ENCODE results near the gene LLGL2.

Gene LLGL2

GRCh38 chr17:75596320-75597087 is 71.0 kb downstream of the LLGL2 start:
- Histone ChIP-seq H3K4me2 (no peak overlapping the region), H4K20me1 (peaks cover 0 to 69% (median 55%) of the 10 kb centered on the region in 11 experiments; a peak in 21 of 22 replicates), H3K4me3 (no peak overlapping the region), H3K9me3 (replicated peaks in 1 of 11) (no peaks in the 10 kb centered on the region), H3K27ac (no peak overlapping the region), H3K9ac (no peak overlapping the region), H3K4me1 (peaks cover 0 to 16% (median 2%) of the 10 kb centered on the region in 10 experiments; a peak in 7 of 20 replicates), H3K27me3 (no peaks in the 10 kb centered on the region), H3K36me3 (peaks cover 7 to 60% (median 29%) of the 10 kb centered on the region in 11 experiments)
- TF ChIP-seq Cebpa-rat (IDR thresholded peaks at IDR 0.05) = no peak

GRCh38 chr17:75601057-75601987 is 75.8 kb downstream of the LLGL2 start:
- Histone ChIP-seq H4K20me1 (peaks cover 0 to 49% (median 22%) of the 10 kb centered on the region in 11 experiments; a peak in 17 of 22 replicates), H3K36me3 (peaks cover 4 to 44% (median 15%) of the 10 kb centered on the region in 11 experiments; a peak in 16 of 22 replicates), H3K9ac (no peak overlapping the region), H3K4me3 (no peak overlapping the region), H3K27me3 (no peaks in the 10 kb centered on the region), H3K4me2 (no peak overlapping the region), H3K9me3 (replicated peaks in 1 of 11) (no peaks in the 10 kb centered on the region), H3K27ac (no peak overlapping the region), H3K4me1 (peaks cover 0 to 27% (median 5%) of the 10 kb centered on the region in 10 experiments; a peak in 9 of 20 replicates)
- TF ChIP-seq Cebpa-rat (IDR thresholded peaks at IDR 0.05) = no peak

GRCh38 chr17:75602644-75603043 is 77.1 kb downstream of the LLGL2 start:
- Histone ChIP-seq H3K27ac (no peak overlapping the region; a peak in 1 of 22 replicates), H4K20me1 (peaks cover 0 to 37% (median 15%) of the 10 kb centered on the region in 11 experiments; a peak in 12 of 22 replicates), H3K9me3 (replicated peaks in 1 of 11) (no peaks in the 10 kb centered on the region), H3K9ac (peak overlapping the region in 1 of 11 experiments; percentile 12; a peak in 1 of 22 replicates), H3K4me1 (peaks cover 0 to 33% (median 5%) of the 10 kb centered on the region in 10 experiments; a peak in 9 of 20 replicates), H3K4me3 (no peak overlapping the region), H3K36me3 (peaks cover 4 to 41% (median 17%) of the 10 kb centered on the region in 11 experiments; a peak in 15 of 22 replicates), H3K4me2 (no peak overlapping the region; a peak in 1 of 22 replicates), H3K27me3 (no peaks in the 10 kb centered on the region)
- TF ChIP-seq Cebpa-rat (IDR thresholded peaks at IDR 0.05) = no peak

GRCh38 chr17:75603123-75603522 is 77.6 kb downstream of the LLGL2 start:
- Histone ChIP-seq H4K20me1 (peaks cover 0 to 37% (median 10%) of the 10 kb centered on the region in 11 experiments; a peak in 12 of 22 replicates), H3K27me3 (no peaks in the 10 kb centered on the region), H3K4me2 (peak overlapping the region in 1 of 11 experiments; percentile 10; a peak in 1 of 22 replicates), H3K27ac (no peak overlapping the region; a peak in 2 of 22 replicates), H3K4me1 (peaks cover 0 to 33% (median 5%) of the 10 kb centered on the region in 10 experiments; a peak in 9 of 20 replicates), H3K9ac (peak overlapping the region in 2 of 11 experiments; percentile 12 to 26; a peak in 1 of 22 replicates), H3K36me3 (peaks cover 4 to 46% (median 18%) of the 10 kb centered on the region in 11 experiments; a peak in 15 of 22 replicates), H3K4me3 (no peak overlapping the region), H3K9me3 (replicated peaks in 1 of 11) (no peaks in the 10 kb centered on the region)
- no peak for TF ChIP-seq Cebpa-rat (IDR thresholded peaks at IDR 0.05)

- H4K20me1 ChIP-seq = peaks cover 0 to 37% (median 10%) of the 10 kb centered on the region in 11 experiments; a peak in 11 of 22 replicates
- H3K36me3 ChIP-seq = peaks cover 4 to 57% (median 18%) of the 10 kb centered on the region in 11 experiments; a peak in 15 of 22 replicates
- H3K27ac ChIP-seq = no peak overlapping the region
- H3K9me3 ChIP-seq (replicated peaks in 1 of 11) = no peaks in the 10 kb centered on the region
- H3K4me2 ChIP-seq = peak overlapping the region in 3 of 11 experiments; percentile 27 to 53 (median 43); a peak in 5 of 22 replicates
- H3K4me1 ChIP-seq = peaks cover 0 to 33% (median 5%) of the 10 kb centered on the region in 10 experiments; a peak in 9 of 20 replicates
- H3K4me3 ChIP-seq = no peak overlapping the region
- no peak for TF ChIP-seq Cebpa-rat (IDR thresholded peaks at IDR 0.05)
- no peaks in the 10 kb centered on the region for H3K27me3 ChIP-seq
- peak overlapping the region in 1 of 11 experiments; percentile 37; a peak in 3 of 22 replicates for H3K9ac ChIP-seq
These were observed 78.7 kb downstream of the LLGL2 start for GRCh38 chr17:75604034-75604695.

- Histone ChIP-seq H3K27ac (no peak overlapping the region), H3K36me3 (peaks cover 7 to 68% (median 27%) of the 10 kb centered on the region in 11 experiments; a peak in 19 of 22 replicates), H4K20me1 (peaks cover 0 to 47% (median 10%) of the 10 kb centered on the region in 11 experiments; a peak in 11 of 22 replicates), H3K4me2 (no peak overlapping the region), H3K9me3 (replicated peaks in 1 of 11) (no peaks in the 10 kb centered on the region), H3K27me3 (no peaks in the 10 kb centered on the region), H3K4me1 (peaks cover 0 to 40% (median 9%) of the 10 kb centered on the region in 10 experiments; a peak in 10 of 20 replicates), H3K9ac (no peak overlapping the region), H3K4me3 (no peak overlapping the region)
- no peak for TF ChIP-seq Cebpa-rat (IDR thresholded peaks at IDR 0.05)
These were observed 80.3 kb downstream of the LLGL2 start for GRCh38 chr17:75605790-75606189.

- H3K9ac ChIP-seq = no peak overlapping the region
- H3K27me3 ChIP-seq = no peaks in the 10 kb centered on the region
- no peak overlapping the region for H3K27ac ChIP-seq
- peaks cover 4 to 73% (median 32%) of the 10 kb centered on the region in 11 experiments; a peak in 20 of 22 replicates for H3K36me3 ChIP-seq
- no peak for TF ChIP-seq Cebpa-rat (IDR thresholded peaks at IDR 0.05)
- H3K4me1 ChIP-seq = peaks cover 0 to 33% (median 7%) of the 10 kb centered on the region in 10 experiments; a peak in 10 of 20 replicates
- peaks cover 0 to 43% (median 3%) of the 10 kb centered on the region in 11 experiments; a peak in 9 of 22 replicates for H4K20me1 ChIP-seq
- no peak overlapping the region for H3K4me3 ChIP-seq
- no peak overlapping the region for H3K4me2 ChIP-seq
- H3K9me3 ChIP-seq (replicated peaks in 1 of 11) = no peaks in the 10 kb centered on the region
These were observed 81.6 kb downstream of the LLGL2 start for GRCh38 chr17:75607086-75607485.
